NB4 (cell line): ENCODE data around the gene BARHL1.

Experiments used
- DNase-seq: peaks from one replicate; pipeline ENCODE4 v3.0.0; 2010; ENCODE audit warnings: low read depth
- H3K4me3 ChIP-seq: one replicate; pipeline ENCODE4 v1.5.1; 2011; ENCODE audit warnings: mild to moderate bottlenecking, low read depth, low read length, moderate library complexity
- MYC ChIP-seq: IDR thresholded peaks from 2 replicates; pipeline ENCODE4 v1.6.1; 2011; ENCODE audit warnings: low read depth, low read length
- POLR2A ChIP-seq: IDR thresholded peaks from 2 replicates; pipeline ENCODE4 v1.6.1; 2011; ENCODE audit warnings: mild to moderate bottlenecking; ENCODE audit not compliant: insufficient read length; ENCODE audit errors: extremely low read depth
- TF ChIP-seq, protein P1 (sequence below): IDR thresholded peaks from one replicate; pipeline ENCODE4 v1.5.1; 2012; ENCODE audit warnings: low read depth, low read length
- TF ChIP-seq, protein P2 (sequence below): IDR thresholded peaks from 2 replicates; pipeline ENCODE4 v1.6.1; 2011; ENCODE audit warnings: low read depth, low read length

Gene BARHL1

DNA sequence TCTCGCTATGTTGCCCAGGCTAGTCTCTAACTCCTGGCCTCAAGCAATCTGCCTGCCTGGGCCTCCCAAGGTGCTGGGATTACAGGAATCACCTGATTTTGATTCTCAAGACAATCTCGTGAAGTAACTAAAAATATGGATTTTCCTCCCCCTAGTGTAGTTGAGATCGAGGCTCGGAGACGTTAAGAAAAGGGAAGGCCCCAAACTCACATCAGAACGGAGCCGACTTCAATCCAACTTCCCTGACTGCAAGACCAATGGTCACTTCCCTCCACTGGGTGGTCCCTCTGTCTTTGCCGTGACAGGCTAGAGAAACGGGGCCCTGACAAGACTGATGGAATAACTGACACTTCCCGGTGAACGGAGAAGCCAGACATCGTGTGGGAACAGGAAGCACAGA, 28.3 kb downstream of the BARHL1 start:
- DNase-seq = no peak
- no peak overlapping the region for H3K4me3 ChIP-seq
- no peak for TF ChIP-seq MYC
- TF ChIP-seq, protein P1, sequence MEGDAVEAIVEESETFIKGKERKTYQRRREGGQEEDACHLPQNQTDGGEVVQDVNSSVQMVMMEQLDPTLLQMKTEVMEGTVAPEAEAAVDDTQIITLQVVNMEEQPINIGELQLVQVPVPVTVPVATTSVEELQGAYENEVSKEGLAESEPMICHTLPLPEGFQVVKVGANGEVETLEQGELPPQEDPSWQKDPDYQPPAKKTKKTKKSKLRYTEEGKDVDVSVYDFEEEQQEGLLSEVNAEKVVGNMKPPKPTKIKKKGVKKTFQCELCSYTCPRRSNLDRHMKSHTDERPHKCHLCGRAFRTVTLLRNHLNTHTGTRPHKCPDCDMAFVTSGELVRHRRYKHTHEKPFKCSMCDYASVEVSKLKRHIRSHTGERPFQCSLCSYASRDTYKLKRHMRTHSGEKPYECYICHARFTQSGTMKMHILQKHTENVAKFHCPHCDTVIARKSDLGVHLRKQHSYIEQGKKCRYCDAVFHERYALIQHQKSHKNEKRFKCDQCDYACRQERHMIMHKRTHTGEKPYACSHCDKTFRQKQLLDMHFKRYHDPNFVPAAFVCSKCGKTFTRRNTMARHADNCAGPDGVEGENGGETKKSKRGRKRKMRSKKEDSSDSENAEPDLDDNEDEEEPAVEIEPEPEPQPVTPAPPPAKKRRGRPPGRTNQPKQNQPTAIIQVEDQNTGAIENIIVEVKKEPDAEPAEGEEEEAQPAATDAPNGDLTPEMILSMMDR = no peak
- TF ChIP-seq, protein P2, sequence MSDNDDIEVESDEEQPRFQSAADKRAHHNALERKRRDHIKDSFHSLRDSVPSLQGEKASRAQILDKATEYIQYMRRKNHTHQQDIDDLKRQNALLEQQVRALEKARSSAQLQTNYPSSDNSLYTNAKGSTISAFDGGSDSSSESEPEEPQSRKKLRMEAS = no peak
- TF ChIP-seq POLR2A = no peak

DNA sequence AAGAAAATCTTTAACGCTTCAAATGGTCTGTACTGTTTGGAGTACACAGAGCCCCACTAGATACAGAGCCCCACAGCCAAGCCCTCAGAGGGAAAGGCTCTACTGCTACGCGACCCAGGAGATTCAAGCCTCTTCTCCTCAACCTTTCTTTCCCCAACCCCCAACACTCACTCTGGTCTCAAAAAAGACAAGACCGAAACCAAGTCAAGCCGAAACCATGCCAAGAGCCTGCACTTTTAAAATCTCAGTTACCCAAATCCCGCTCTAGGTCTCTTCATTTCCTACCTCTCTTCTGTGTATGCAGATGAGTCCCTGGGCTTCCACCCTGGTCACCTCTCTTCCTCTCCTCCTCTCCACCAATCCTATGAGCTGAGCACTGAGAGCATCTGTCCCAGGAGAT, 31.9 kb downstream of the BARHL1 start:
- DNase-seq = no peak
- TF ChIP-seq, protein P2 = no peak
- TF ChIP-seq, protein P1 = no peak
- TF ChIP-seq MYC = no peak
- no peak for TF ChIP-seq POLR2A
- H3K4me3 ChIP-seq = no peak overlapping the region

DNA sequence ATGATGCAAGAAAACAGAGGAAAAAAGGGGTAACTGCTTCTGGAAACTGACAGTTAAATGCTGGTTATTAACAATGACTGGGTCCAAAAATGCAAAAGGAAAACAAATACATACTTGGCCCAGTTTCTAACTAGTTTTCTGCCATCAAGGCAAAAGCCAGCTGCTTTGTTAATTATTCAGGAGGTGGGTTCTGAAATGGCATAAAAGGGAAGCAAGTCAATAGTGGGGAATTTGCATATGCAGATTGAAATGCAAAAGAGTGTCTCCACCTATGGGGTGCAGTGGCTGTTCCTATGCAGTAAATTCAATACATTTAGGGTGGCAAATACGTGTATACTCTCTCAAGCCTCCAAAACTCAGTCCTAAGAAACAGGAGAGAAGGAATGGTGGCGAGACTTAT, 33.4 kb downstream of the BARHL1 start:
- no peak overlapping the region for H3K4me3 ChIP-seq
- DNase-seq = no peak
- TF ChIP-seq, protein P1 = no peak
- TF ChIP-seq MYC (no peak), POLR2A (no peak)
- TF ChIP-seq, protein P2 = no peak

DNA sequence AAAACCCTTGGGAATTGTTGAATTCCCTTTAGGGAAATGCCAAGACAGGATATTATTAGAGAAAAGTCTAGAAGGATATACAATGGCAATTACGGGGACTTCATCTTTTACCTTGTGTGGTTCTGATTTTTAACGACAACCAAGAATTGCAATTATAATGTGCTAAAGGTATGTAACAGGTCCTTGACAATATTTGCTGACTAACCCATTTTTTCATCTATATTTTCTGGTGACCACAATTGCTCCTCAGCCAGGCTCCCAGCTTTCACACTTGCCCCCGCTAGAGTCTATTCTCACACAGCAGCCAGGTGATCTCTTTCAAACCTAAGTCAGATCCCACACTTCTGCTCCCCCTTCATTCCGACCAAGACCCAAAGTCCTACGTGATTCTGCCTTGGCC, 34.3 kb downstream of the BARHL1 start:
- no peak for DNase-seq
- TF ChIP-seq, protein P1 = no peak
- TF ChIP-seq POLR2A = no peak
- TF ChIP-seq MYC = no peak
- TF ChIP-seq, protein P2 = no peak
- no peak overlapping the region for H3K4me3 ChIP-seq

DNA sequence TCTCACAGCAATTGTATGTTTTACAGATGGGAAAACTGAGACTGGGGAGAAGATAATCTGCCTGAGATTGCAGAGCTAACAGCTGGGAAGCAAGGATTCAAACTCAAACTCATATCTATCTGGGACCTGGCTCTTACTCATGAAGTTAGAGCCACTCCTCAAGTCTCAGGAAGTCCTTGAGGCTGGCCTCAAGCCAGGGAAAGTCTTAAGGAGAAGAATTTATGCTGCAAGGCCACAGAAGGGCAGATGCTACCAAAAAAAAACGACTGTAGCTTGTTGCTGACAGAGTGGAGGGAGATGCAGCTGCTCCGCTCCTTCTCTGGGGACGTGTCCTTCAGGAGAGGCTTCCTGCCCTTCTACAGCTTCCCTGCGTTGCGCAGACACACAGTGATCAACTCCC, 39.8 kb downstream of the BARHL1 start:
- no peak for TF ChIP-seq POLR2A
- TF ChIP-seq MYC = no peak
- TF ChIP-seq, protein P2 = no peak
- TF ChIP-seq, protein P1 = no peak
- no peak overlapping the region for H3K4me3 ChIP-seq
- no peak for DNase-seq

DNA sequence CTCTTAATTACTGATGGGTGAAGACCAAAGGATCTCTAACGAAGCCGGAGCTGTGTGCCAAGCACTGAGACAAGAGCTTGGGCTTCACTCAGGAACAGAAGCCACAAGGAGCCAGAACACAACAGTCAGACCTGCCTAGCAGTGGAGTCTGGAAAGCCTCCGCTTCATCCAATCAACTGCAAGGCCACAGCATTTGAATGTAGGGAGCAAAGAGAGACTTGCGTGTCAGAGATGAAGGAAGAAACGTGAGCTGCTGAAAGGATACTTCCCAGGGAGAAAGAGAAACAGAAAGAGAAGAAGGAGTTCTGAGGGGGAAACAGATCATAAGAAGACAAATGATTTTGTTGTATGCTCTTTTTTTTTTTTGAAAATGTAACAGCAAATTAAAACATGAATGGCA, 43.9 kb downstream of the BARHL1 start:
- TF ChIP-seq, protein P1 = no peak
- TF ChIP-seq, protein P2 = no peak
- no peak for TF ChIP-seq POLR2A
- H3K4me3 ChIP-seq = no peak overlapping the region
- DNase-seq = no peak
